HG02885 (cell line): ENCODE results near the gene ARHGAP44.

Source experiments
- ATAC-seq: cut with Tn5 transposase; IDR thresholded peaks from one replicate; pipeline ENCODE4 v1.9.1; 2021; ENCODE audit warnings: mild to moderate bottlenecking; ENCODE audit not compliant: unreplicated experiment, poor library complexity

ARHGAP44 gene

GRCh38 chr17:12990041-12990808 is 200.9 kb downstream of the ARHGAP44 start:
- ATAC-seq = no peak

DNA sequence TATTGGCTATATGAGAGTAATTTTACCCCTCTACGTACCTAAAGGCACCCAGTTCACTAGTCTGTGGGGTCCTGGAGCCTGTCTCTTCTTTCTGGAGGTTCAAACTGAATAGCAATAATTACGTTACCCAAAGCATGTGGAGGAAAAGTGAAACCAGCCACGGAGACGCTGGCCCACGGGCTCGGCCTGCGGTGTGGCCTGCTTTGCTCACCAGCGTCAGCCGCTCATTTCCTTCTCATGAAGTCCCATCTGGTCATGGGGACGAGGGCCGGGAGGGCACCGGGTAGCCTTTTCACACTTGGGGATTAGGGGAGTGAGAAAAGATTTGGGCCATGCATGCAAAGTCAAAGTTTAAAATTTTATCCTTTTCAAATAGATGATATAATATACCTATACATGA is 201.6 kb downstream of the ARHGAP44 start:
- no peak for ATAC-seq

- no peak for ATAC-seq
Measured at GRCh38 chr17:12992676-12993075, 203.4 kb downstream of the ARHGAP44 start.

DNA sequence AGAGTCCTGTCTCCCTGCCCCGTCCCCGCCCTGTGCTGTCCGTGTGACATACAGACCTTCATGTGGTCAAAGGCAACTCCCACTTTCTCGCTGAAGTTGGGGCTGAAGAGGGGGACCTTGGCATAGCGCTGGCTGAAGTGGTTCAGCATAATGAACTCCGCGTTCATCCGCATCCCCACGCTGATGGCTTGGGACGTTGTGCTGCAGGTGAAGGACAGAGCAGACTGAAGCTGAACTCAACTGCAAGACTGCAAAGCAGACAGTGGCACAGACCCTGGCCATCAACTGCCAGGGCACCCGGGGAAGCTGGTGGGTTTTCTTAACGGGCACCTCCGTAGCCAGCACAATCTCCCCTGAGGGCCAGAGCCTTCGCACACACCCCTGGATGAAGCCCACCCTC is 204.3 kb downstream of the ARHGAP44 start:
- ATAC-seq = no peak

- ATAC-seq = no peak
Measured at GRCh38 chr17:12994341-12995074, 205.2 kb downstream of the ARHGAP44 start.

DNA sequence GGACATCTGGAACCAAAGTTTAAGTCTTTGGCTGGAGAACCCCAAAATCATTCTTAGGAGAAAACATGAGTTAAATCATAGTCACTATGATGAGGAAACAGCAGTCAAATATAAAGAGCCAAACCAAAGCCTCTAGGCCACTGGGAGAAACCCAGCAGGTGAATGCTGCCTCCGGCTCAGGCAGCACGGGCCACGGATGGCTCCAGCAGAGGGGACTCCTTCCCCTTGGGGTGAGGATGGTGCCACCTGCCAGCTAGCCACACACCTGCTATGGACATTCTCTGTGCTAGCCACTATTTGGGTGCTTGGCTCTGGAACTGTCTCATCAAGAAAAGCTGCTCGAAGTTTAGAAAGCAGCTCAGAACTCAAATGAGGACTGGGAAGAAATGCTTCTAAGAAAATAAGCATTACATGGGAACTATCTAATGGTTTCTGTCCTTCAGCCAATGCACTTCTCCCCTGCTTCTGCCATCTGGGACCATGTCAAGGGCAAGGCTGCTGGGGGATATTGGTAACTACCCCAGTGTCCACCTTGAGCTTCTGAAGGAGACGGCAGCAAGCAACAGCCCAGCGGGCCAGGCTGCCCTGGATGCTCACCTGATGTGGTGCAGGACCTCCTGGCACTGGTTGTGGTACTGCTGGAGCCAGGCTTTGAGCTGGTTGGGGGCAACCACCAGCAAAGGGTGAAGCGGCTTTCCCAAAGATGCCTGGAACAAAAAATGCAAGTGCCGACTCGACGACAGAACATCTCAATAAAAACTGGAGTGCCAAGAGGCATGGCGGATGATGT is 206.0 kb downstream of the ARHGAP44 start:
- ATAC-seq = no peak

DNA sequence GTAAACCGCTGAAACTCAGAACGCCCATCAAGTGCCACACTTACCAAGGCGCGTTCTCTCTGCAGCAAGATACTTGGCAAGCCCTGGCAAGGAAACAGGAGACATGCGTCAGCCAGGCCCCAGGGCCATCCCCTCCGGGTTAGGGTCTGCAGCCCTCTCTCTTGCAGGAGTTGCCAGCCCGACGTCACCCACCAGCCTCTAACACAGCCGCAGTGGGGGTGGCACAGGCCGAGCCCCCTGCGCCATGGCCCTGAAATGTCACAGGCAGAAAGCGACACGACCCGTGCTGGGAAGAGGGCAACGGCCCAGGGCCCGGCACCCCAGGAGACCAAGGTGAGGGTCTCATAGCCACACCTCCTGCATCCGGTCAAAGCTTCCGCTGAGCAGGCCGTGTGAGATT is 206.6 kb downstream of the ARHGAP44 start:
- ATAC-seq = no peak

DNA sequence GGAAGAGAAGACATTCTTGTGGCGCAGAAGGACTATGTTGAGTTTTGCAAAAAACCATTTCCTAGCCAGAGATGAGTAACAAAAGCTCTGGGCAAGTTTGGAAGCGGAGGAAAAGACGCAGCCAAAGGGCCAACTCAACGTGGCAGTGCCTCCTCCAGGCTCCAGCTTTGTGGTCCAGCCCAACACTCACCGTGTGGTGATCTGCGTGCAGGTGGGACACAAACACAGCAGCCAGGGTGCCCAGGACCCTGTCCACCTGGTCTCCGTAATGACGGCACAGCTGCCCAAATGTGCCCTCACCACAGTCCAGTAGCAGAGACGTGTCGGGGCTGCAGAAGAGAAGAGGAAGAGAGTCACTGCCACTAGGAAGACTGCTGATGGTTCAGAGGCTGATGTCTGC is 207.1 kb downstream of the ARHGAP44 start:
- ATAC-seq = no peak

- no peak for ATAC-seq
Measured at GRCh38 chr17:12996941-12997340, 207.6 kb downstream of the ARHGAP44 start.

DNA sequence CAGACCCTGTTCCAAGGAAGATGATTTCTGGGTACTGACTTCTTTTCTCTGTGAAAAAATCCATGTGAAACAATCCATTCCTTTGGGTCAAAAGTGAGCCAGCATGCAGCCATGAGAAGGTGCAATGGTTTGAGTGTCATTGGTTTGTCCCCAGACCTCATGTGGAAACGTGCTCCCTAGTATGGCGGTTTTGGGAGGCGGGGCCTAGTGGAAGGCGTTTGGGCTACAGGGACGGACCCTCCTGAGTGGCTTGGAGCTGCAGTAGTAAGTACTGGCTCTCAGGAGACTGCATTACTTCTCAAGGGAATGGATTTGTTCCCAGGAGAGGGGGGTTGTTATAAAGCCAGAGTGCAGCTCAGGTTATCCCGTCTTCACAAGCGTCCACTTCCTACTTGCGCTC is 209.2 kb downstream of the ARHGAP44 start:
- ATAC-seq = no peak

DNA sequence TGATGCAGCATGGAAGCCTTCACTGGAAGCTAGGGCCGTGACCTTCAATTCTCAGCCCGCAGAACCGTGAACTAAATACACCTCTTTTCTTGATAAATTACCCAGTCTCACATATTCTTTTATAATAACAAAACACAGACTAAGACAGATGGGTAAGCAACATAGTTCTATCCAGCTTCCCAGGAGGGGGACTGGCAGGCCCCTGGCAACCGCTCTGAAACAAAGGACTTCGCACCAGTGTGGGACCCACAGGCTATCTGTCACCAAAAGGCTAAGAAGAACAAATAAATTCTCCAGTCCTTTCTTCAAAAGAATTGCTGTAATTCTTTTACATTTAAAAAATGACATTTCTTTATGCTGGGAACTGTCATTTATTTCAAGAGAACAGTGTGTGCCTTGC is 209.6 kb downstream of the ARHGAP44 start:
- no peak for ATAC-seq

- no peak for ATAC-seq
Measured at GRCh38 chr17:13000561-13000960, 211.3 kb downstream of the ARHGAP44 start.

GRCh38 chr17:13001991-13002615 is 212.8 kb downstream of the ARHGAP44 start:
- no peak for ATAC-seq

GRCh38 chr17:13002761-13003453 is 213.6 kb downstream of the ARHGAP44 start:
- ATAC-seq = no peak

DNA sequence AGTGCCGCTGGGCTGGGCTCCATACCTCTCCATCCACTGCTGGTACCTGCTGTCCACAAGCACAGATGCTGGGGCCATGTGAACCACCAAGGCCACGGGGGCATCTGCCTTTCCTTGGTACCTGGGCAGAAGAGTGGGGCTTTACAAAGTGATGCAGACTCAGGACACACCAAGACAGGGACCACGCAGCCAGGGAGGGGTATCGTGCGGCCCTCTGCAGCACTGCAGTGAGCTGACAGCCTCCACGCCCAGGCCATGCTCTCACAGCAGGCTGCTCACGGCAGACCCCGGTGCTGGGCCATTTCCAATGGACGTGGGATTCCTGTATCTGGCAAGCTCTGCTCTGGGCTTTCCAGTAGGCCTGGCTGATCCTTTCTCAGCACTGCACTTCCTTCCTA is 214.2 kb downstream of the ARHGAP44 start:
- ATAC-seq = no peak

DNA sequence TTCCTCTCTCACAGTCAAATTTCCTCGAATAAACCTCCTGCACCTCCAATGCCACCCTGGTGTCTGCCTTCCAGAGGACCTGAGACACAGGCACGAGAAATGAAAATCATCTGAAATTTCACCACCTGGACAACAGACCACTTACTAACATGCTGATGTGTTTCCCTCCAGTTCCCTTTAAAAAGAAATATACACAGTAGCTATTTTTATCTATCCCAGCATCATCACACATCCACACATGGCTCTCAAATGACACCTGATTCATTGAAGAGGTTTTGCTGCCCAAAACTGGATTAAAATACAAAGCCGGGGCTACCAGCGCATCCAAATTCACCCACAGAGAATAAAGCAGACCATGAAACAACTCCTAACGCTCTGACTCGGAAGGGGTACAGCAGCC is 214.6 kb downstream of the ARHGAP44 start:
- no peak for ATAC-seq

DNA sequence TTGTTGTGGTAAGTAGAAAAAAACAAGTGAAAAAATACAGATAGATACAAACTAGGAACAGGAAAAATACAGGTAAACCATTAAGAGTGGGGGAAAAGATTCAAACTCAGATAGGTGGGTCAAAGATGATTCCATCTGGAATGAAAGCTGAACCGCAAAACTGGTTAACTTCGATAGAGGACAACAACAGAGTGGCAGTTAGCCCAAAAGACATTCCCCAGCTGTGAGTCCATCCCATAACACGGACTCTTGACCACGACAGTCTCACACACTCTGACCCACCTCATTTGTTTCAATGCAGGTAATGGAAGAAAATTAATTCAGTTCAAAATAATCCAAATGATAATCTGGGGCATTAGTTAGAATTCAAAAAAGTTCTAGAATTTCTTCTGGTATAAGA is 215.0 kb downstream of the ARHGAP44 start:
- ATAC-seq = no peak

DNA sequence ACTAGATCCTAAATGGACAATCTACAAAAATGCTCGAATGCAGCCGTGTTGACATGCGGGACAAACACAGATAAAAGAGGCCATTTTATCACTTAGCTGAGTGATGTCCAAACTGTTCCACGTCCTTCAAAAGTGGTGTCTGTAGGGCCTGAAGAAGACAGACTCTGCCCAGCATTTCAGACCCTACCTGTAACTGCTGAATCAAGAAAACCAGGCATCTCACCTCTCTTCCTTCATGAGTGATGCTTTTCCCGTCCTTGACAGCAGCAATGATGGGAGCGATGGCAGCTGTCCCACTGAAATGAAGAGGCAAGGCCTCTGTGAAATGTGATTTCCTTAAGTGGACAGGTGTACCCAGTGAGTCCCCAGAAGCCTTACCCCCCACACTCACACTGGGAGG is 216.2 kb downstream of the ARHGAP44 start:
- ATAC-seq = no peak

- no peak for ATAC-seq
Measured at GRCh38 chr17:13008461-13008860, 219.2 kb downstream of the ARHGAP44 start.

- ATAC-seq = no peak
Measured at GRCh38 chr17:13010959-13011358, 221.7 kb downstream of the ARHGAP44 start.
